ENCODE measurements around the gene ANKRD13D.
A peak's percentile ranks its signal among the peaks of the same experiment; 100 is the strongest.

The ANKRD13D gene

DNA sequence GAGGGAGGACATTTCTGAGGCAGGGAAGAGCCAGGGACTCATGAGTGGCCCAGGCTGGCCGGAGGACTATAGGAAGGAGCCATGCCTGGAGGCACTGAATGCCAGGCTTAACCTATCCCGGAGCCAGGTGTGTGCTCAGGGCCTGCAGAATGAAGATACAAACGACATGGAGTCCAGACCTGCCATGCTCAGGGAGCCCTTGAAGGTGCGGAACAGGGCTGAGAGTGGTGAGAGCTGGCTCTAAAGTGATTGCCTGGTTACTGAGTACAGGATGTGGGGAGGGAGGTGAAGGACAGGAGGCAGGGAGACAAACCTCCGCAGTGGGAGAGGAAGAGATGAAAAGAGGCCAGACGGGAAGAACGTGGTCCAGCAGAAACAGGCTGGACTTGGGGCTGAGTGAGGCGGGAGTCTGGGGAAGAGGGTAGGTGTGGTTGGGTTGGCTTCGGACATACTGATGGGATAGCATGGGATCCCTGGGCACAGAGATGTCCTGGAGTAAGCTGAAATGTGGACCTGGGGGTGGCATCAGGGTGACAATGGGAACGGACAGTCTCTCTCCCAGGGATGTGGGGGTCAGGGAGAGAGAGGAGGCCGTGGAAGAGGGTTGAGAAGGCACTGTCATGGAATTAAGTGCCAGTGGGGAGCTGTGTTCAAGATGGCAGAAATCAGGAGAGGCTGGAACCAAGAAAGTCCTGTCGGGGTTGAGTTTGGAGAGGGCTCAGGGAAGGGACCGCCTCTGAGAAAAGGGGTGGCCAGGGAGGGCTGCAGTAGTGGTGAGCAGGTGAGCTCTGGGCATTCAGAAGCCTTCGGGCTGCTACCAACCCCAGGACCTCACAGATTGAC, 1.5 kb upstream of the ANKRD13D start:
- no peak for DNase-seq

DNA sequence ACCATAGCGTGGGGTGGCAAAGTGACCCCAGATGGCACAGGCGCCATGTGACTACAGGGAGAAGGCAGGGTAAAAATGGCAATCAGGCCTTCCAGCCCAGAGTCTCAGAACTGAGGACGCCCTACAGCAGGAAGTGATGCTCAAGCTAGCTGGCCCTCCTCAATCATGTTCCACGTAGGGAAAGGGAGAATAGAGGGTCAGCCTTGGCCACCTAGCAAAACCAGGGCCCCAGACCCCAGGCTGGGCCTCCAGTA, 978 bp upstream of the ANKRD13D start:
- no peak for DNase-seq

DNA sequence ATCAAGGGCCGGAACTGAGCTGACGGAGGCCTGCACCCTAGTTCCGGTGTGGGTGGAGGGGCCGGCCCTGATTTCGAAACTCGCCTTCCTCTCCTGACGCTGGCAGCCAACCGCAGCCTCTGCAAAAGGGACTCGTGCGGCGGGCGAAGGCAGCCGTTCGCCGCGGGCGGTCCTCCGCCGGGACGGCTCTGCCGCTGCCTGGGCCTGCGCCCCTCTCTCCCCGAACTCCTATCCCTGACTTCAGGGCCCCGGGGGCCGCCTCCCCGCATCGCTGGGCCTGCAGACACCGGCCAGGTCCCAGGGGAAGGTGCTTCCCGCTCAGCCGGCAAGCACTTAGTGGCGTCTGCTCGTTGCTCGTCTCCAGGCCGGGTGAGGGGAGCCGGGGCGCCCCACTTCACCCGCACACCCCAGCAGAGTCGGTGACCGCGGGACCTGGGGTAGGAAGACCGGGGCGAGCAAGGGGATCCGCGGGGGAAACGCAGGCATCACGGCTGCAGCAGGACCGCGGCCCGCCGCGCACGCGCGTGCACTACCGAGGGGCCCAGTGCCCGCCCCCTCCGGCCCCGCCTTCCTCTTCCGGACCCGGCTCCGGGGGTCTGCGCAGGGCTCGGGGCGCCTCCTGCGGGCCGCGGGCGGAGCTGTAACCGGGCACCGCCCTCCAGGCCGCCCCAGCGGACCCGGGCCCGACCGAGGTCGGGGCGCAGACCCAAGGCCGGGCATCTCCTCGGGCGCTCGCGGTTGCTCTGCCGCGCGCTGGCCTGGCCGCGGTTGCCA, 464 bp upstream of the ANKRD13D start:
- peak; percentile 60 to 95 for DNase-seq

DNA sequence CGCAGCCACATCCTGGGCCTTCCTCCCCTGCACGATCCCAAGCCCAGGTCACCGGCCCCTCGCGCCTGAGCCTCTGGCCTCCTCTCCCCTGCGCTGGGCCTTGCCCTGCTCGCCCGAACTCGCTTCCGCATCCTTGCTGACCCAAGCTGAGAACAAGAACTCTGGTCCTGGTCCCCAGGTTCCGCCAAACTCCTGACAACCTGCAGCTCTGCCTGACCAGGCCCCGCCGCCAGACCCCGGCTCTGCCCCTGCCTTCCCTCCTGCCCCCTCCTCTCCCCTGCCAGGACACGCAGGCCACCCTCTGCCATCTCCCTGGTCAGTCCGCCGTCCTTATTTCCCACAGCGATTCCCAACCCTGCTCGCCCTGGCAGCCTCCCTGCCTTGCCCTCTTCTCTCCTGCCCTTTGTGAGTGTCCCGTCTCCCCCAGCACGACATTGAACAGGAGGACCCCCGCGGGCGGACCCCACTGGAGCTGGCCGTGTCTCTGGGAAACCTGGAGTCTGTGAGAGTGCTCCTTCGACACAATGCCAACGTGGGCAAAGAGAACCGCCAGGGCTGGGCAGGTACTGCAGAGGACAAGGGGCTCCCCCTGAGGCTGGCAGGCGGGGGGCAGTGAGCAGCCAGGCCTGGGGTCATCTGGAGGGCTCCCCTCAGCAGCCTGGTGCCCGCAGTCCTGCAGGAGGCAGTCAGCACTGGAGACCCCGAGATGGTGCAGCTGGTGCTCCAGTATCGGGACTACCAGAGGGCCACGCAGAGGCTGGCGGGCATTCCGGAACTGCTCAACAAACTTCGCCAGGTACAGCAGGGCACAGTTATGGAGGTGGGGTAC, 762 bp downstream of the ANKRD13D start:
- no peak for DNase-seq

DNA sequence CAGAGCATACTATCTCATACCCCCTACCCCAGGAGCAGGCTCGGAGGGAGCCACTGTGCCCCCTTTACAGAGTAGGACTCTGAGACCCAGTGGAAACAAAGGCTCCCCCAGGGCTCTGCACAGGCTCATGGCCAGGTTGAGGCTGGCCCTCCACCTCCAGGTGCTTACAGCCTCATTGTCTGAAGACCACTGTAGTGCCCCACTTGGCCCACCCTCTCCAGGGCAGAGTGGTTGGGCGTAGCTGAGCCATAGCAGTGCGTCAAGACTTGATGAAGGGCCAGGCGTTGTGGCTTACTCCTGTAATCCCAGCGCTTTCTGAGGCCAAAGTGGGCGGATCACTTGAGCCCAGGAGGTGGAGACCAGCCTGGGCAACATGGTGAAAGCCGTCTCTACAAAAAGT, 1.7 kb downstream of the ANKRD13D start:
- no peak for DNase-seq

DNA sequence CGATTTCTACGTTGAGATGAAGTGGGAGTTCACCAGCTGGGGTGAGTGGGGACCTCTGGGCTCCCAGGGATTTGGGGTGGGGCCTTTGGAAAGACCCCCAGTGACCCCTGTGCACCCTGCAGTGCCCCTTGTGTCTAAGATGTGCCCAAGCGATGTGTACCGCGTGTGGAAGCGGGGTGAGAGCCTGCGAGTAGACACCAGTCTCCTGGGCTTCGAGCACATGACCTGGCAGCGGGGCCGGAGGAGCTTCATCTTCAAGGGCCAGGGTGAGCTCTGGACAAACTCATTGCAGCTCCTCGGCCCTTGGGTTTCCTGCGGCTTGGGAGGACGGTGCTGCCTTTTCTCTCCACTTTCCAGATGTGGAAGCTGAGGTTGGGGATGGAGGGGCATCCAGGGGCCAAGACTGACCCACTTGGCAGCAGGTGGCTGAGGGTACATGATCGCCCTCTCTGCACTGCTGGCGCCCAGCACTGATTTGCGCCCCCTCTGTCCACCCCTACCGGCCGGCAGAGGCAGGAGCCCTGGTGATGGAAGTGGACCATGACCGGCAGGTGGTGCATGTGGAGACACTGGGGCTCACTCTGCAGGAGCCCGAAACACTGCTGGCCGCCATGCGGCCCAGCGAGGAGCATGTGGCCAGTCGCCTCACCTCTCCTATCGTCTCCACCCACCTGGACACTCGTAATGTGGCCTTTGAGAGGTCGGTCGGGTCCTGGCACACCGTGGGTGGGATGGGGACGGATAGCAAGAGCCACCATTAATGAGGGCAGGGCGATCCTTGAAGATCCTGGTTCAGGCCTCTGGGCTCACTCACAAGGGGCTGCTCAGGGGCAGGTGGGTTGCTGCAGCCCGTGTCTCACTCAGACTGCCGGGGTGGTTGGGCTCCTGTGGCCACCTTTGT, 2.6 kb downstream of the ANKRD13D start:
- DNase-seq = no peak

DNA sequence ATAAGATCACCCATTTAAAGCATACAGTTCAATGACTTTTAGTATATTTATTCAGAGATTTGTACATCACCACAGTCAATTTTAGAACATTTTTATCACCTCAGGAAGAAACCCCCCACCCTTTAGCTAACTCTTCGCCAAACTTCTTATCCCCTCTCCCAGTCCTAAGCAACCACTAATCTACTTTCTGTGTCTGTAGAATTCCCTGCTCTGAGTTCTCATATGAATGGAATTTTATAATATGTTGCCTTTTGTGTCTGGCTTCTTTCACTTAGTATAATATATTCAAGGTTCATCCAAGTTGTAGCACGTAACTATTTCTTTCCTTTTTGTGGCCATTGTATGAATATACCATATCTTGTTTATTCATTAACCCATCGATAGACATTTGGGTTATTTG, 3.6 kb downstream of the ANKRD13D start:
- DNase-seq = no peak

DNA sequence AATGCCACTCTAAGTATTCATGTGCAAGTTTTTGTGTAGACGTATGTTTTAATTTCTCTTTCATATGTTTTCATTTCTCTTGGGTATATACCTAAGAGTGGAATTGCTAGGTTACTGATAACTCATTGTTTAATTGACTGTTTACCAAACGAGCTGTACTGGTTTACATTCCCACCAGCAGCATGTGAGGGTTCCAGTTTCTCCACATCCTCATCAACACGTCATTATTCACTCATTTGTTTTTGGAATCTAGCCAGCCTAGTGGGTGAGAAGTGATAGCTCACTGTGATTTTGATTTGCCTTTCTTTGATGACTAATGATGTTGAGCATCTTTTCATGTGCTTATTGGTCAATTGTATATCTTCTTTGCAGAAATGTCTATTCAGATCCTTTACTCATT, 4.0 kb downstream of the ANKRD13D start:
- DNase-seq = no peak

DNA sequence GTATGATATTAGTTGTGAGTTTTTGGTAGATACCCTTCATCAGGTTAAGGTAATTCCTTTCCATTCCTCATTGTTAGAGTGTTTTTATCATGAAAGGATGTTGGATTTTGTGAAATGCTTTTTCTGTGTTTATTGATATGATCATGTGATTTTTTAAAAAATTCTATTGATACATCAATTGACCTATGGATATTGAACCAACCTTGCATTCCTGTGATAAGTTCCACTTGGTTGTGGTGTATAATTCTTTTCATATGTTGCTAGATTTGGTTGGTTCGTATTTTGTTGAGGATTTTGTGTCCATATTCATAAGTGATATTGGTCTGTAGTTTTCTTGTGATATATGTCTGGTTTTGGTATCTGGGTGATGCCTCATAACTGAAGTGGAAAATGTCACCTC, 6.7 kb downstream of the ANKRD13D start:
- DNase-seq = no peak

DNA sequence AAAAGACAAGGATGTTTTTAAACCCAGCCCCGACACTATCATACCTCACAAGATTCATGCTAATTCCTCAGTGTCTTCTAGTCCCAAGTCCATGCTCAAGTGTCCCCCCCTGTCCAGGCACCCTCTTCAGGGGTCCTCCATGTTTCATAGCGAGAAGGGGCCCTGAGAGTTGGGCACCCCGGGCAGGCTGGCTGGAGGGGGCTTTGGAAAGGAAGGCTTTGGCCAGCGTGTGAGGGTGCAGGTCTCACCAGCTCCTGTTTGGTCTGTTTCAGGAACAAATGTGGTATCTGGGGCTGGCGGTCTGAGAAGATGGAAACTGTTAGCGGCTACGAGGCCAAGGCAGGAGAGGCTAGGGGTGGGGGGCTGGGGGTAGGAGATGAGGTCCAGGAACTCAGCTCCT, 9.7 kb downstream of the ANKRD13D start:
- no peak for DNase-seq

DNA sequence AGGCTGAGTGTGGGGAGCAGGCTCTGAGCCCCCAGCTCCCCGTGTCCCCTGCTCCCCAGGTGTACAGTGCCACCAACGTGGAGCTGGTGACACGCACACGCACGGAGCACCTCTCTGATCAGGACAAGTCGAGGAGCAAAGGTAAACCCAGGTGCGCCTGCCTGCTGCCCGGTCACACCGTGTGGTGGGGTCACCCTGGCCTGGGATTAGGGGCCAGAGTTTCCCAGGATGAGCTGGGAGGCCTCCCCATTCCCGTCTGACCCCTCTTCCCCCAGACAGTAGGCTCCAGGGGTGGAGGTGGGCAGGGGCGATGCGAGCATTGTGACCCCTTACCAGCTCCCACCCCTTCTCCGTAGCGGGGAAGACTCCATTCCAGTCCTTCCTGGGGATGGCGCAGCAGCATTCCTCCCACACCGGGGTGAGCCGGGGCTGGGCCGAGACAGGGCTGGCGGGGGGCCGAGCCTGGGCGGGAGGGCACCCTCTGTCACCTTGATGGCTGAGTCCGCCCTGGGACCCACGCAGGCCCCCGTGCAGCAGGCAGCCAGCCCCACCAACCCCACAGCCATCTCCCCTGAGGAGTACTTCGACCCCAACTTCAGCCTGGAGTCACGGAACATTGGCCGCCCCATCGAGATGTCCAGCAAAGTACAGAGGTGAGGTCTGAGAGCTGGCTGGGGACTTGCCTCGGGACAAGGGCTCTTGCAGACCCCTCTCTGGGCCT, 10.5 kb downstream of the ANKRD13D start:
- DNase-seq = no peak

DNA sequence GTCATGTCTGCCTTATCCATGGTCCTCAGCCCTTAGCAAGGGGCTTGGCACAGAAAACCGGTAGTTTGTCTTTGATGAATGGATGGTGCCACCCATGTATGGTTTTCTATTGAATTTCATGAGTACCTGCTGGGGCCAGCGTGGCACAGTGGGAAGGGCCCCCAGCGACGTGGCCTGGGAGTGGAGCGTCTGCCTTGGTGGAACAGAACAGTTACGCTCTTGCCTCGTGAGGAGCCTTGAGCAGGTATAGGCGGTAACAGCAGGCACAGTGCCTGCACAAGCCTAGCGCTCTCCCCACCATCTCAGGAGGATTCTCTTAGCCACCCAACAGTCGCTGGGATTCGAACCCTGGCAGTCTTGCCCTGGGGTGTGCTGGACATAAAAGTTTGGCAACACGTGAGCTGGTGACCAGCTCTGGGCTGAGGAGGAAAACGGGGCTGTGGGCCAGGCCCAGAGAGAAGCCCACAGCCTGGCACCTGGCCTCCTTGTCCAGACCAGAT, 11.2 kb downstream of the ANKRD13D start:
- no peak for DNase-seq

DNA sequence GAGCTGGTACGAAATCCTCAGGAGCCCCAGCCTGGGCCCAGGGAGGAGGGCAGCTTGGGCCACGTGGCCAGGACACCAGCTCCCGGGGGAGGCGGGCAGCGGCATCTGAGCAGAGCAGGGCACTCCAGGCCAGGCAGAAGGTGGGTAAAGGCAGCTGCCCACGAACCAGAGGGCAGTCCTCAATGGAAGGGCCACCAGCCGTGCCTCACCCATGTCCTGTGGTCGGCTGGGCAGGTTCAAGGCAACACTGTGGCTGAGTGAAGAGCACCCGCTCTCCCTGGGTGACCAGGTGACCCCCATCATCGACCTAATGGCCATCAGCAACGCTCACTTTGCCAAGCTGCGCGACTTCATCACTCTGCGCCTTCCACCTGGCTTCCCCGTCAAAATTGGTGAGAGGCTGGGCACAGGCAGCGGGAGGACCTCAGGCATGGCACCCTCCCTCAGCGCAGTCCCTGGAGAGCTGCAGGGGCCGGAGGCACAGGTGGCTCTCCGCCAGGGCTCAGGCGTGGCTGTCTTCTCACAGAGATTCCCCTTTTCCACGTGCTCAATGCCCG, 11.7 kb downstream of the ANKRD13D start:
- DNase-seq = no peak

DNA sequence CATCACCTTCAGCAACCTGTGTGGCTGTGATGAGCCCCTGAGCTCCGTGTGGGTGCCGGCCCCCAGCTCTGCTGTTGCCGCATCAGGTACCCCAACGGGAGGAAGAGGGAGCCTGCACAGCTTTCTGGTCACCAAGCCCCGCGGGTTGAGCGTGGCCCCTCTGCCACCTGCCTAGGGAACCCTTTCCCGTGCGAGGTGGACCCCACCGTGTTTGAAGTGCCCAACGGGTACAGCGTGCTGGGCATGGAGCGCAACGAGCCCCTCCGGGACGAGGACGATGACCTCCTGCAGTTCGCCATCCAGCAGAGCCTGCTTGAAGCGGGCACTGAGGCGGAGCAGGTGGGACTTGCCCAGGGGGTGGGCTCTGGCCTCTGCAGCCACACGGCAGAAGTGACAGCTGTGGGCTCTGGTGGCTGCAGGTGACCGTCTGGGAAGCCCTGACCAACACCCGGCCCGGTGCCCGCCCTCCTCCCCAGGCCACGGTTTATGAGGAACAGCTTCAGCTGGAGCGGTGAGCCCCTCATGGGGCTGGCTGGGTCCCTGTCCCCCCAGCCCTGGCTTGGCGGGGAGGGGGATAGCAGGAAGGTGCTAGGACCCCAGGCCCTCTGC, 12.3 kb downstream of the ANKRD13D start:
- no peak for DNase-seq

DNA sequence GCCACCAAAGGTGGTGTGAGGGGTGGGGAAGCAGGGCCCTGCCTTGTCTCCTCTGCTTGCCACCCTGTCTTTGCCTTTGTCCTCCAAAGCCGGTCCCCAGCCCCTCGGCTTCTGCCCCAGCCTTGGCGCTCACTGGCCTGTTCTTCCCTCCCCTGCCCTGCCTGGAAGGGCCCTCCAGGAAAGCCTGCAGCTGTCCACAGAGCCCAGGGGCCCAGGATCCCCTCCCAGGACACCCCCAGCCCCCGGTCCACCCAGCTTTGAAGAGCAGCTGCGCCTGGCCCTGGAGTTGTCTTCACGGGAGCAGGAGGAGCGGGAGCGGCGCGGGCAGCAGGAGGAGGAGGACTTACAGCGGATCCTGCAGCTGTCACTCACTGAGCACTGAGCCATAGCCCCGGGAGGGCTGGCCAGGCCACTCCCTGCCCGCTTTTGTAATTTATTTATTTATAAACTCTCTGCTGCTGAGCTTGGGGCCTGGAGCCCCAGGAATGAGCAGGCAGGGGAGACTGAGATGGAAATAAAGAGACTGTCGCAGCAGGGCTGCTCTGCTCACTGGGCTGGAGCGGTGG, 12.9 kb downstream of the ANKRD13D start:
- DNase-seq = peak; percentile 62 to 89

DNA sequence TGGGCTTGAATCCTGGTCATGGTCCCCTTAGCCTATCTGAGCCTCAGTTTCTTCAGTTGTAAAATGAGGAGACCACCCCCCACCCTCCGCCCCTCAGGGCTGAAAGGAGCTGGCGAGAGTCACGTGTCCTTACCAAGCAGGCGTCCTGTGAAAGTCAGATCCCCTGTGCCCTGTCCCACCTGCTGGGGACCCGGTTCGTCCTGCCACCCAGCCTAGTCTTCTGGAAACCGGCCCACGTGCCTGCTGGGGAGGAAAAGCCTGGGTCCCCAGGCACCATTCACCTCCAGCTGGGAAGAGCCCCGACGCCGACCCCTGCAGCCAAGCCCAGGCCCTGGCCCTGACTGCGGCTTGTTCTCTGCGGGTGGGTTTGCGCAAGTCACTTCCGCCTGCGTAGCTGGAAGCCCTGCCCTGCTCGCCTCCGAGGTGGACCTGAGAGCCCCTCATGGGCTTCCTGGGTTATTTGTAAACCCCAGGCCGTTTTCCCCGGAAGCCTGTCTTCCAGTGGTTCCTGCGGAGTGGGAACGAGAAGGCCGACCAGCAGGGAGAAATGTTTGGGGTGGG, 13.5 kb downstream of the ANKRD13D start:
- DNase-seq = peak in 1 of 2 experiments; percentile 77

DNA sequence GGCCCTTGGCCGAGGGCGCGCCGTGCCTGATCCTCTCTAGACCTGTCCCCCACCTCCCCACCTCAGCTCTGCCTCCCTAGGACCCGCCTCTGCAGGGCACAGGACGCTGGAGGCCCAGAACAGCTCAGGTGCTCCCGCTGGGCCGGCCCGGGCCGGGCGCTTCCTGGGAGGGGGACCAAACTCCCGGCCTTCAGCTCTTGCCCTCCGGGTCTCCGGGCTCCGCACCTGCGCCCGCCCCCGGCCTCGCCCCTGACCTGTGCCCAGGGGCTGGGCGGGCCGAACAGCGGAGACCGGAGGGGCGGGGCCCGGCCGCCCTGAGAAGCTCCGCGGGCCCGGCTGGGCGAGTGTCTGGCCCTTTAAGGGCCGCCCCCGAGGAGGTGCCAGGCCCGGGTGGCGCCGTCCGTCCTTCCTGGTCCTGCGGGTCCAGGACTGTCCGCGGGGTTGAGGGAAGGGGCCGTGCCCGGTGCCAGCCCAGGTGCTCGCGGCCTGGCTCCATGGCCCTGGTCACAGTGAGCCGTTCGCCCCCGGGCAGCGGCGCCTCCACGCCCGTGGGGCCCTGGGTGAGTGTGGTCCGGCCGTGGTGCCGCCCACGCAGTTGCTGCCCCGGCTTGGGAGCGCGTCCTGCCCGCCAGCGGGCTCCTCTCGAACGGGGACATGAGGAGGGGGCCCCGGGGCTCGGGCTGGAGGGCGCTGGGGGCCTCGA, 14.2 kb downstream of the ANKRD13D start, which contains the start of gene SSH3:
SSH3 (plus strand) TSS at position 399 of the 703 bp plus-strand sequence; CDS start at position 495, 96 bp downstream.
- peak; percentile 47 to 94 for DNase-seq

DNA sequence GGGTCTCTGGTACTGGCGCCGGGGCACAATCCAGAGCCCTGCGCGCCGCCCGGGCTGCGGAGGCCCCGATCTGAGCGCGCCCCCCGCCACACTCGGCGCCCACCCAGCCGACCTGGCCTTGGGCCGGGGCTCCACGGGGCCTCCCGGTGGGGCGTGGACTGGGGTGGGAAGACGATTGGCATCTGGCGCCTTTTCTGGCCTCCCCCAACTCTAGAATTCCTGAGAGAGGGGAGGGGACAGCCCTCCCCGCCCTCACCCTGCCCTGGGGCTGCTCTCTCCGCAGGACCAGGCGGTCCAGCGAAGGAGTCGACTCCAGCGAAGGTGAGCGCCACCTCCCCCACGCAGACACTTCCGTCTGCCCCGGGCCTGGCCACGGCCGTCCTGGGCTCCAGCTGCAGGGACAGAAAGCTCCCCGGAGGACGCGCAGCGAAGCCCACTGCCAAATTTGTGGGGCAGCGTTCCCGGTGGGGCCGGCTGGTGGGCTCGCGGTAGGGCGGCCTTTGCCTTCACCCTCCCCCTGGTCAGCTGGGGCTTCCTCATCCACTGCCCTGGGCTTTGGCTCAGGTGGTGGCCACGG, 14.8 kb downstream of the ANKRD13D start:
- peak in 1 of 2 experiments; percentile 60 for DNase-seq

Measured in NCI-H526 (cell line).